Esophagus muscularis mucosa (tissue), 4 donors: ENCODE measurements around the gene APOBEC3B. TPM values are rescaled to one million over a fixed set of nuclear protein-coding genes. Genes with fewer than 3 reads are reported as not detected.
A peak's percentile ranks its signal among the peaks of the same experiment; 100 is the strongest.
"Not testable (repeated sequence)": the region's sequence is repeated elsewhere in the genome, so short reads cannot be mapped to it uniquely, and the experiment has no call there.

Experiments used
- DNase-seq: peaks from one replicate; pipeline ENCODE4 v3.0.0-alpha.2; 2017; ENCODE audit errors: extremely low spot score
- H3K27ac ChIP-seq, 4 donors: fragments of 200-600 bp; sonication (generic); replicated peaks in 1 of 4; 1 replicate in 3 of 4; 2 replicates in 1 of 4; pipeline ENCODE4 v1.5.1; 2016 to 2019; ENCODE audit warnings: mild to moderate bottlenecking in 1 of 4
- H3K27me3 ChIP-seq, 4 donors: fragments of 200-600 bp; sonication (generic); one replicate each; pipeline versions ENCODE4 v1.5.1 to v1.6.0; 2016 to 2019
- H3K36me3 ChIP-seq, 4 donors: fragments of 200-600 bp; sonication (generic); one replicate each; pipeline ENCODE4 v1.5.1; 2016 to 2019
- H3K4me1 ChIP-seq, 4 donors: fragments of 200-600 bp; sonication (generic); one replicate each; pipeline ENCODE4 v1.5.1; 2016 to 2019
- H3K4me3 ChIP-seq, 4 donors: fragments of 200-600 bp; sonication (generic); 1 replicate in 2 of 4; 2 replicates in 2 of 4; pipeline ENCODE4 v1.5.1; 2016 to 2019; ENCODE audit warnings: mild to moderate bottlenecking in 4 of 4, moderate library complexity in 1 of 4
- H3K9me3 ChIP-seq, 4 donors: fragments of 200-600 bp; sonication (generic); 1 replicate in 3 of 4; 2 replicates in 1 of 4; pipeline ENCODE4 v1.5.1; 2016 to 2019
- EP300 ChIP-seq: sonication (generic); formaldehyde crosslinking; IDR thresholded peaks from one replicate; pipeline ENCODE4 v1.6.1; 2017; ENCODE audit warnings: antibody characterized with exemption
- POLR2A ChIP-seq: fragments of 450-650 bp; IDR thresholded peaks from one replicate; pipeline ENCODE4 v1.6.1; 2017; ENCODE audit warnings: antibody characterized with exemption, moderate library complexity, mild to moderate bottlenecking, low read depth
- POLR2AphosphoS5 ChIP-seq, 2 donors: sonication (generic); formaldehyde crosslinking; IDR thresholded peaks; one replicate each; pipeline ENCODE4 v1.6.1; 2017; ENCODE audit warnings: antibody characterized with exemption in 2 of 2
- WGBS: methylation state at CpG from one replicate; pipeline ENCODE4 v1.1.5; 2018; 5-methylcytosine and 5-hydroxymethylcytosine counted together
- intact Hi-C: fragments of 100-400 bp; cut with DNase I; formaldehyde crosslinking; loops from one replicate; pipeline ENCODE4 v1.15.1; 2023
- total RNA-seq, 4 donors: library from RNA; depleted of rRNA; stranded (reverse); fragments of >200 nt; gene quantifications; one replicate each; pipeline versions ENCODE4 v1.1.0 to v1.2.1, GENCODE V29; 2016
- TF ChIP-seq, protein P1 (sequence below), 3 experiments: fragments of 200-600 bp in 2 of 3; fragments of 450-650 bp in 1 of 3; sonication (generic) in 2 of 3; IDR thresholded peaks; one replicate each; pipeline ENCODE4 v1.5.1; 2017 to 2019; ENCODE audit warnings: antibody characterized with exemption in 3 of 3, mild to moderate bottlenecking in 2 of 3, moderate library complexity in 1 of 3

Gene APOBEC3B
- total RNA-seq, 4 donors from 2014 or later, result 0.50 TPM; not detected in 3

DNA sequence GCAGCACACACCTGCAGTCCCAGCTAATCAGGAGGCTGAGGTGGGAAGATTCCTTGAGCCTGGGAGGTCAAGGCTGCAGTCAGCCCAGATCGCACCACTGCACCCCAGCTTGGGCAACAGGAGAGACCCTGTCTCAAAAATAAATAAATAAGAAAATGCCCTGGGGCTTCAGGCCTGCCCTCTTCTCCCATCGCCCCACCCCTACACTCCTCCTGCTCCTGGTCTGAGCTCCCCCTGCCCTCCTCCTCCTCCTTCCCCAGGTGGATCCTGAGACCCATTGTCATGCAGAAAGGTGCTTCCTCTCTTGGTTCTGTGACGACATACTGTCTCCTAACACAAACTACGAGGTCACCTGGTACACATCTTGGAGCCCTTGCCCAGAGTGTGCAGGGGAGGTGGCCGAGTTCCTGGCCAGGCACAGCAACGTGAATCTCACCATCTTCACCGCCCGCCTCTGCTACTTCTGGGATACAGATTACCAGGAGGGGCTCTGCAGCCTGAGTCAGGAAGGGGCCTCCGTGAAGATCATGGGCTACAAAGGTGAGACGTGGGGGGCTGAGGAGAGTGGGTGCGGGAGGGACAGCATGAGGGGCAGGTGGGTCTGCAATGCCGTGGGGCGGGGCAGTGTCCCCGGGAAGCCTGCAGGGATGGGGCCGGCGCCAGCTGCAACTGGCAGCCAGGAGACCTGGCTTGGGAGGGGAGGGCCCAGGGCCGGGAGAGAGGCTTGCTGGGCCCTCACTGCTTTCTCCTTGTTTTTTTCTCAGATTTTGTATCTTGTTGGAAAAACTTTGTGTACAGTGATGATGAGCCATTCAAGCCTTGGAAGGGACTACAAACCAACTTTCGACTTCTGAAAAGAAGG lies 49.5 kb downstream of the APOBEC3B start:
- H3K27ac ChIP-seq, H3K4me1 ChIP-seq, H3K36me3 ChIP-seq, H3K9me3 ChIP-seq, H3K4me3 ChIP-seq, H3K27me3 ChIP-seq, intact Hi-C loops, DNase-seq: not testable (repeated sequence)
- 72% methylated on average over 13 of the region's 18 CpGs for WGBS

DNA sequence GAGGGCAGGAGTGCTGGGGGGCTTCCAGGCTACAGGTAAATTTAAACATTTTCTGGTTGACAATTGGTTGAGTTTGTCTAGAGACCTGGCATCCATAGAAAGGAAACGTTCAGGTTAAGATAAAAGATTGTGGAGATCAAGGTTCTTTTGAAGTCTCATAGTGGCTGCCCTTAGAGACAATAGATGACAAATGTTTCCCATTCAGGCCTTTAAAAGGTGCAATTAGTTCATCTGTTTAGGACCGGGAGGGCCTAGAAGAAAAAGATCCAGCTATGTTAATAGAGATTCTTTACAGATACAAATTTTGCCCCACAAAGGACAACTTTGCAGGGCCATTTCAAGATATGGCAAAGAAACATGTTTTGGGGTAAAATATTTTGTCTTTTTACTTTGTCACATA lies 54.9 kb downstream of the APOBEC3B start:
- H3K4me3 ChIP-seq, intact Hi-C loops, H3K27ac ChIP-seq, DNase-seq, H3K9me3 ChIP-seq, H3K27me3 ChIP-seq, H3K36me3 ChIP-seq: not testable (repeated sequence)
- 70% methylated on average over 2 of the region's 2 CpGs for WGBS
- H3K4me1 ChIP-seq, result peaks cover 7 to 18% (median 17%) of the 10 kb centered on the region in 4 donors

DNA sequence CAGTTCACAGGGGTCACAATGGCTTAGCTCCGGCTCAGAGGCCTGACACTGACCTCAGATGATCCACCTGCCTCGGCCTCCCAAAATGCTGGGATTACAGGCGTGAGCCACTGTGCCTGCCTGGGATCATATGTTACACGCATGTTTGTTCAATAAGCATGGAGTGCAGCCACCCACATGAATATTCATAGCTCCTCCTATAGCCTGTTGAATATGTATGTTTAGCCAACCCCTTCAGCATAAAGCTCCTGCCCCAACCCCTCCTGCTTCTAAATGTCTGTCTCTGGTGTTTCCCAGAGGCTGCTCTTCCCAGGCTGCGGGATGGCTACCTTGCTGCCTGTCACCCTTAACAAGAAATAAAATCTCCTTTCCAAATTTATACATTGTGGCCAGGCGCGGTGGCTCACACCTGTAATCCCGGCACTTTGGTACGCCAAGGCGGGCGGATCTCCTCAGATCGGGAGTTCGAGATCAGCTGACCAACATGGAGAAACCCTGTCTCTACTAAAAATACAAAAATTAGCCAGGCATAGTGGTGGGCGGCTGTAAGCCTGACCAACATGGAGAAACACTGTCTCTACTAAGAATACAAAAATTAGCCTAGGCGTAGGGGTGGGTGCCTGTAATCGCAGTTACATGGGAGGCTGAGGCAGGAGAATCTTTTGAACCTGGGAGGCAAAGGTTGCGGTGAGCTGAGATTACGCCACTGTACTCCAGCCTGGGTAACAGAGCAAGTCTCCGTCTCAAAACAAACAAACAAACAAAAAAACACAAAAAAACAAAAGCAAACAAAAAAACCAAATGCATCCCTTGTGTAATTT lies 57.4 kb downstream of the APOBEC3B start:
- TF ChIP-seq POLR2A (no peak), EP300 (no peak), POLR2AphosphoS5 (IDR thresholded peaks at IDR 0.05) (no peak)
- TF ChIP-seq, protein P1, sequence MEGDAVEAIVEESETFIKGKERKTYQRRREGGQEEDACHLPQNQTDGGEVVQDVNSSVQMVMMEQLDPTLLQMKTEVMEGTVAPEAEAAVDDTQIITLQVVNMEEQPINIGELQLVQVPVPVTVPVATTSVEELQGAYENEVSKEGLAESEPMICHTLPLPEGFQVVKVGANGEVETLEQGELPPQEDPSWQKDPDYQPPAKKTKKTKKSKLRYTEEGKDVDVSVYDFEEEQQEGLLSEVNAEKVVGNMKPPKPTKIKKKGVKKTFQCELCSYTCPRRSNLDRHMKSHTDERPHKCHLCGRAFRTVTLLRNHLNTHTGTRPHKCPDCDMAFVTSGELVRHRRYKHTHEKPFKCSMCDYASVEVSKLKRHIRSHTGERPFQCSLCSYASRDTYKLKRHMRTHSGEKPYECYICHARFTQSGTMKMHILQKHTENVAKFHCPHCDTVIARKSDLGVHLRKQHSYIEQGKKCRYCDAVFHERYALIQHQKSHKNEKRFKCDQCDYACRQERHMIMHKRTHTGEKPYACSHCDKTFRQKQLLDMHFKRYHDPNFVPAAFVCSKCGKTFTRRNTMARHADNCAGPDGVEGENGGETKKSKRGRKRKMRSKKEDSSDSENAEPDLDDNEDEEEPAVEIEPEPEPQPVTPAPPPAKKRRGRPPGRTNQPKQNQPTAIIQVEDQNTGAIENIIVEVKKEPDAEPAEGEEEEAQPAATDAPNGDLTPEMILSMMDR (IDR thresholded peaks at IDR 0.05), result no peak
- 96% methylated on average over 19 of the region's 19 CpGs for WGBS
- H3K4me3 ChIP-seq, result peak overlapping the region in 2 of 4 donors; percentile 63 to 65

DNA sequence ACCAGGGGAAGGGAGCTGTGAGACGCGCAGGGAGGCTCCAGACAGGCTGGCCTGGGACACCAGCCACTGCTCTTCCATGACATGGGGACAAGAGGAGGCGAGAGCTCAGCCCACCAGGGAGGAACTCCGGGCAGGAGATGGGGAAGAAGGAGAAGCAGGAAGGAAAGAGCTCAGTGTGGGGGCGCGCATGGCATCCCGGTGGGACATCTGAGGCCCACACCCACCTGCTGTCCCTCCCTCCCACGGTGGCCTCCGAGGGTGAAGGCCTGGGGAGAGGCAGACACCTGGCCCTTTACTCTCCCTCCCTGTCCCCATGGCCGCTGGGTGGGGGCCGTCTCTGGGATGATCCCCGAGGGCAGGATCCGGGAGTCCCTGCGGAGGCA lies 58.0 kb downstream of the APOBEC3B start:
- H3K9me3 ChIP-seq, H3K27me3 ChIP-seq, DNase-seq, intact Hi-C loops: not testable (repeated sequence)
- peak overlapping the region; percentile 63 to 76 (median 67) for H3K4me3 ChIP-seq
- peak overlapping the region; percentile 87 to 89 (median 89) for H3K27ac ChIP-seq
- peaks cover 0 to 16% (median 4%) of the 10 kb centered on the region in 4 donors for H3K36me3 ChIP-seq
- 34% methylated on average over 8 of the region's 14 CpGs for WGBS
- peaks cover 7 to 24% (median 17%) of the 10 kb centered on the region in 4 donors for H3K4me1 ChIP-seq

More for the DNA sequence above, 57.4 kb downstream of the APOBEC3B start:
- intact Hi-C loops, result no loop called here
- H3K27ac ChIP-seq, result peak overlapping the region; percentile 87 to 89 (median 89)
- H3K9me3 ChIP-seq, result no peaks in the 10 kb centered on the region
- DNase-seq, result no peak
- peaks cover 0 to 10% (median 3%) of the 10 kb centered on the region in 4 donors for H3K36me3 ChIP-seq
- H3K27me3 ChIP-seq, result no peaks in the 10 kb centered on the region
- H3K4me1 ChIP-seq, result peaks cover 7 to 24% (median 17%) of the 10 kb centered on the region in 4 donors

DNA sequence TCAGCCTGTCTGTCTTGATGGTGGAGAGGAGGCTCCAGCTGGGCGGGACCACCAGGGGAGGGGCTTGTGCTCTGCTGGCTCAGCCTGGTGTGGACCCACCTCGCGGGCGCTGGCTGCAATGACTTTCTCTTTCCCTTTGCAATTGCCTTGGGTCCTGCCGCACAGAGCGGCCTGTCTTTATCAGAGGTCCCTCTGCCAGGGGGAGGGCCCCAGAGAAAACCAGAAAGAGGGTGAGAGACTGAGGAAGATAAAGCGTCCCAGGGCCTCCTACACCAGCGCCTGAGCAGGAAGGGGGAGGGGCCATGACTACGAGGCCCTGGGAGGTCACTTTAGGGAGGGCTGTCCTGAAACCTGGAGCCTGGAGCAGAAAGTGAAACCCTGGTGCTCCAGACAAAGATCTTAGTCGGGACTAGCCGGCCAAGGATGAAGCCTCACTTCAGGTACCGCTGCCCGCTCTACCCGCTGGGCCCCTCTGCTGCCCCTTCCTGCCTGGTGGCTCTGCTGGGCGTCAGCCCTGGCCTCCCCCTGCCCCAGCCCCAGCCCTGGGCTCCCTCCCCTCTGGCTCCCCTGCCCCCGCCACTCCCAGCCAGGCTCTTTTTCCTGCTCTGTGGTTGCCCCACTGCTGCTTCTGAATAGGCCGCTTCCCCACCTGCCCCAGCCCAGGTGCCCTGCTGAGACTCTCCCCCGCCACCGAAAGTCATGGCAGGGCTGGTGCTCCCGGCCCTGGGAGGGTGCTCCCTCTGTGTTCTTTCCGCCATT lies 58.6 kb downstream of the APOBEC3B start, which contains the start of gene APOBEC3F:
TSS of gene APOBEC3F (plus strand) at position 327 of the 759 bp plus-strand sequence. CDS start at position 424, 97 bp downstream.
- H3K4me1 ChIP-seq, result peaks cover 7 to 24% (median 17%) of the 10 kb centered on the region in 4 donors
- intact Hi-C loops, H3K27me3 ChIP-seq, DNase-seq, H3K9me3 ChIP-seq: not testable (repeated sequence)
- TF ChIP-seq POLR2AphosphoS5 (IDR thresholded peaks at IDR 0.05) (peak; percentile 41 to 66), POLR2A (peak; percentile 7)
- TF ChIP-seq, protein P1 (IDR thresholded peaks at IDR 0.05), result peak in 1 of 3 experiments; percentile 13
- WGBS, result 6% methylated on average over 3 of the region's 21 CpGs
- peak within 1 kb of the TSS; percentile 63 to 76 (median 67) for H3K4me3 ChIP-seq
- H3K36me3 ChIP-seq, result peaks cover 0 to 22% (median 6%) of the 10 kb centered on the region in 4 donors
- peak within 1 kb of the TSS; percentile 87 to 89 (median 89) for H3K27ac ChIP-seq
